Osteoblast (primary cell): ENCODE results near the gene UBE3D. TPM values are rescaled to one million over a fixed set of nuclear protein-coding genes. Genes with fewer than 3 reads are reported as not detected.

Experiments used
- DNase-seq: peaks from one replicate; pipeline ENCODE4 v3.0.0; 2011; ENCODE audit warnings: low spot score, mixed read lengths; ENCODE audit not compliant: insufficient read length; ENCODE audit errors: missing footprints
- H2AFZ ChIP-seq: 2 replicates; pipeline ENCODE4 v1.6.0; 2011; ENCODE audit warnings: mild to moderate bottlenecking, low read length
- H3K27ac ChIP-seq: 2 replicates; pipeline ENCODE4 v1.5.1; 2011; ENCODE audit warnings: mild to moderate bottlenecking, low read depth, low read length, moderate library complexity
- H3K27me3 ChIP-seq: 2 replicates; pipeline ENCODE4 v1.6.0; 2012; ENCODE audit warnings: mild to moderate bottlenecking, control low read depth, inconsistent platforms, low read length, moderate library complexity; ENCODE audit not compliant: insufficient read depth
- H3K36me3 ChIP-seq: 2 replicates; pipeline ENCODE4 v1.5.1; 2011; ENCODE audit warnings: mild to moderate bottlenecking, low read length, control low read depth, moderate library complexity; ENCODE audit not compliant: insufficient read depth
- H3K4me1 ChIP-seq: 2 replicates; pipeline ENCODE4 v1.5.1; 2011; ENCODE audit warnings: mild to moderate bottlenecking, low read length, control low read depth, moderate library complexity; ENCODE audit not compliant: insufficient read depth
- H3K4me2 ChIP-seq: 2 replicates; pipeline ENCODE4 v1.6.0; 2011; ENCODE audit warnings: mild to moderate bottlenecking, low read length; ENCODE audit not compliant: insufficient read depth
- H3K4me3 ChIP-seq: fragments of 200-600 bp; sonication (generic); 3 replicates; pipeline ENCODE4 v1.5.1; 2012; ENCODE audit warnings: mild to moderate bottlenecking, low read length, inconsistent platforms; ENCODE audit not compliant: insufficient read depth
- H3K79me2 ChIP-seq: 2 replicates; pipeline ENCODE4 v1.6.0; 2012; ENCODE audit warnings: mild to moderate bottlenecking, low read length, control low read depth, inconsistent platforms; ENCODE audit not compliant: insufficient read depth
- H3K9me3 ChIP-seq: 2 replicates; pipeline ENCODE4 v1.5.1; 2011; ENCODE audit warnings: low read depth, low read length, control low read depth
- H4K20me1 ChIP-seq: 2 replicates; pipeline ENCODE4 v1.6.0; 2012; ENCODE audit warnings: mild to moderate bottlenecking, low read length, control low read depth; ENCODE audit not compliant: insufficient read depth
- total RNA-seq: library from RNA; depleted of rRNA; stranded (reverse); fragments of >200 nt; gene quantifications from 2 replicates; pipeline ENCODE4 v1.2.3, GENCODE V29; 2012
- TF ChIP-seq, protein P1 (sequence below): IDR thresholded peaks from 2 replicates; pipeline ENCODE4 v1.5.1; 2011; ENCODE audit warnings: mild to moderate bottlenecking, low read depth, low read length, moderate library complexity; ENCODE audit errors: extremely low read depth

UBE3D gene
- total RNA-seq, 1 donor, result 8.3 TPM

DNA sequence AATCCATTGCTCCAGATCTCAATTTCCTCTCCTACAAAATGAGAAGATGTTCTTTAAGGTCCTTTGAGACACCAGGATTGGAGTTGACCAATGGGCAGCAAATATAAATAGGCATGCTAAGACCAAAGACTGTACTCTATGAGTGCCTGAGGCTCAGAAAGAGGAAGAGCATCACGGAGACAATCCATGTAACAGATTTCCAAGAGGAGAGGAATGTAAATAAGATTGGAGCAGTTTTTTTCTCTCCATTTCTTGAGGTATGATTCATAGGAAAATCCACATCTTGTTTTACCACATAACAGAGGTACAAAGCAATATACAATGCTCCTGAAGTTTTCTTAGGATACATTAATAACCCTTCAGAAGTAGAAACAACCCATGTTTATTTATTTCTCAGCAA is 109.8 kb downstream of the UBE3D start:
- Histone ChIP-seq H3K27me3 (no peaks in the 10 kb centered on the region), H3K79me2 (no peaks in the 10 kb centered on the region), H3K4me2 (peak overlapping the region; percentile 55), H3K9me3 (no peaks in the 10 kb centered on the region), H3K36me3 (no peaks in the 10 kb centered on the region), H4K20me1 (no peaks in the 10 kb centered on the region), H3K27ac (peak overlapping the region; percentile 89), H3K4me1 (peaks cover 47% of the 10 kb centered on the region), H2AFZ (peak overlapping the region; percentile 2), H3K4me3 (peak overlapping the region; percentile 40)
- DNase-seq, result no peak
- TF ChIP-seq, protein P1, sequence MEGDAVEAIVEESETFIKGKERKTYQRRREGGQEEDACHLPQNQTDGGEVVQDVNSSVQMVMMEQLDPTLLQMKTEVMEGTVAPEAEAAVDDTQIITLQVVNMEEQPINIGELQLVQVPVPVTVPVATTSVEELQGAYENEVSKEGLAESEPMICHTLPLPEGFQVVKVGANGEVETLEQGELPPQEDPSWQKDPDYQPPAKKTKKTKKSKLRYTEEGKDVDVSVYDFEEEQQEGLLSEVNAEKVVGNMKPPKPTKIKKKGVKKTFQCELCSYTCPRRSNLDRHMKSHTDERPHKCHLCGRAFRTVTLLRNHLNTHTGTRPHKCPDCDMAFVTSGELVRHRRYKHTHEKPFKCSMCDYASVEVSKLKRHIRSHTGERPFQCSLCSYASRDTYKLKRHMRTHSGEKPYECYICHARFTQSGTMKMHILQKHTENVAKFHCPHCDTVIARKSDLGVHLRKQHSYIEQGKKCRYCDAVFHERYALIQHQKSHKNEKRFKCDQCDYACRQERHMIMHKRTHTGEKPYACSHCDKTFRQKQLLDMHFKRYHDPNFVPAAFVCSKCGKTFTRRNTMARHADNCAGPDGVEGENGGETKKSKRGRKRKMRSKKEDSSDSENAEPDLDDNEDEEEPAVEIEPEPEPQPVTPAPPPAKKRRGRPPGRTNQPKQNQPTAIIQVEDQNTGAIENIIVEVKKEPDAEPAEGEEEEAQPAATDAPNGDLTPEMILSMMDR, result no peak

DNA sequence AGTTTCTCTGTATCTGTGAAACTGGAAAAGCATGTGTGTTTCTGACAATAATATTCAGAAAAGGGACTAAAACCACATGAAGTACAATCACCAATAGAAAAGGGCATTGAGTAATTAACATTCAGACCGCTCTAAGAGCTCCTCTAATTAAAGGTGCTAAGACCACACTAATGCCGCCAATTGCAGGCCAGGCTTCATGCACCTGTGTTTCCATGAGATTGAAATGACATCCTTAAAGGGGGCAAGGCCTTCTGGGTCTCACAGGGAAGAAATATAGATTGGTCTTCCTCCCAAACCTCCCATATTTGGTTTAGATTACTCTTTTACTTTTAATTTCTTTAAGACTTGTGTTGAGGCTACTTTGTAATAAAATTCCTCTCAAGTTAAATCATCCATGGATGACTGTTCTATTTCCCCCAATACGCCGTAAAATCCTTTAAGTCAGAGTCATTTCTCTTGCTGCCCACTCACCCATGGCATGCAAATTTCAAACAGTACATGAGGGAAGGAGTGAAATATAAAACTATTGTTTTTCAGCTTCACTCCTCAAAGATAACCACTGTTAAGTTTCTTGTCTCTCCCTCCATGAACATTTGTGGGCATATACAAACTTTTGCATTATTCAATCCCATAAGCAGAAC is 110.6 kb downstream of the UBE3D start:
- Histone ChIP-seq H4K20me1 (no peaks in the 10 kb centered on the region), H3K36me3 (no peaks in the 10 kb centered on the region), H3K9me3 (no peaks in the 10 kb centered on the region), H2AFZ (peak overlapping the region; percentile 75), H3K79me2 (no peaks in the 10 kb centered on the region), H3K4me3 (peak overlapping the region; percentile 34), H3K27me3 (no peaks in the 10 kb centered on the region), H3K27ac (peak overlapping the region; percentile 89), H3K4me2 (peak overlapping the region; percentile 55), H3K4me1 (peaks cover 47% of the 10 kb centered on the region)
- DNase-seq, result no peak
- TF ChIP-seq, protein P1, result no peak

DNA sequence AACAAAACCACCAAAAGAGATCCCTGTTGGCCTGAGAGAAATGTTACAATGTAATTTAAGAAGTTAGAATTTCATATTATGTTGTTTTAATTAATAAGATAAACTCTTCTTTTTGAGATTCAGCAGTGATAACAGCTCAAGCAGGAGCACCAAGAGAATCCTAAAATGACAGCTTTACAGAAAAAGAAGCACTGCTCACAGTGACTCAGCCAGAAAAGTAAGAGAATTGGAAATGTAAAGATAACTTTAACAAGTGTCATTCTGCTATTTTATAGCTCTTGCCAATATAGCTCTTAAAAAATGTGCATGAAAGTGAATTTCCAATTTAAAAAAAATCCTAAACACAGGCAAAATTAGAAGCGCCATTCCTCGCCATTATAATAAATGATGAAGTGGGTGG is 111.3 kb downstream of the UBE3D start:
- Histone ChIP-seq H3K27ac (peak overlapping the region; percentile 89), H4K20me1 (no peaks in the 10 kb centered on the region), H3K27me3 (no peaks in the 10 kb centered on the region), H3K36me3 (no peaks in the 10 kb centered on the region), H2AFZ (peak overlapping the region; percentile 75), H3K4me2 (peak overlapping the region; percentile 55), H3K79me2 (no peaks in the 10 kb centered on the region), H3K4me1 (peaks cover 41% of the 10 kb centered on the region), H3K9me3 (no peaks in the 10 kb centered on the region), H3K4me3 (no peak overlapping the region)
- TF ChIP-seq, protein P1, result no peak
- no peak for DNase-seq

DNA sequence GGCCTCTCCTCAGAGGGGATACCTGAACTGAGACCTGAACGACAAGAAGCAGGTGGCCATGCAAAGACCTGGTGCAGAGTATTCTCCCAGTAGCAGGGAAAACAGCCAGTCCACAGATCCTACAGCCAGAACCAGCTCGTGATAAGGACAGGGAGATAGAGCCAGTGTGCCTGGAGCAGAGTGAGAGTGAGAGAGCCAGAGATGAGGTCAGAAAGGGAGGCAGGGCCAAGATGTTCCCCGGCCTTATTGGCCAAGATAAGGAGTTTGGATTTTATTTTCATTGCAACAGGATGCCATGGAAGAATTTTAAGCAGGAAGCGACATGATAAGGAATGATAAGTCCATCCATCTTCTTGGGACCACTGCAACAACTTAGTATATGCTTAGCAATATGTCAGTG is 111.8 kb downstream of the UBE3D start:
- no peak overlapping the region for H3K4me3 ChIP-seq
- TF ChIP-seq, protein P1, result no peak
- peaks cover 38% of the 10 kb centered on the region for H3K4me1 ChIP-seq
- peak overlapping the region; percentile 42 for H2AFZ ChIP-seq
- H4K20me1 ChIP-seq, result no peaks in the 10 kb centered on the region
- no peaks in the 10 kb centered on the region for H3K36me3 ChIP-seq
- peak overlapping the region; percentile 14 for H3K4me2 ChIP-seq
- H3K27ac ChIP-seq, result peak overlapping the region; percentile 89
- no peaks in the 10 kb centered on the region for H3K9me3 ChIP-seq
- H3K27me3 ChIP-seq, result no peaks in the 10 kb centered on the region
- DNase-seq, result no peak
- no peaks in the 10 kb centered on the region for H3K79me2 ChIP-seq
